Vagina (tissue), 2 donors: ENCODE measurements around the gene C19orf38. TPM values are rescaled to one million over a fixed set of nuclear protein-coding genes. Genes with fewer than 3 reads are reported as not detected.

Experiments
- DNase-seq, 2 donors: peaks; one replicate each; pipeline ENCODE4 v3.0.0-alpha.2; 2017; ENCODE audit errors: extremely low spot score in 2 of 2
- H3K27ac ChIP-seq: fragments of 200-600 bp; sonication (generic); one replicate; pipeline ENCODE4 v1.5.1; 2019
- H3K27me3 ChIP-seq: fragments of 200-600 bp; sonication (generic); one replicate; pipeline ENCODE4 v1.5.1; 2019
- H3K36me3 ChIP-seq, 2 donors: fragments of 200-600 bp; sonication (generic); one replicate each; pipeline ENCODE4 v1.5.1; 2017 to 2019
- H3K4me1 ChIP-seq: fragments of 200-600 bp; sonication (generic); one replicate; pipeline ENCODE4 v1.5.1; 2019
- H3K4me3 ChIP-seq, 2 donors: fragments of 200-600 bp; sonication (generic); 1 replicate in 1 of 2; 2 replicates in 1 of 2; pipeline ENCODE4 v1.5.1; 2016 to 2019
- H3K9me3 ChIP-seq: fragments of 200-600 bp; sonication (generic); one replicate; pipeline ENCODE4 v1.5.1; 2019
- POLR2A ChIP-seq, 2 donors: fragments of 450-650 bp; IDR thresholded peaks; one replicate each; pipeline ENCODE4 v1.6.1; 2017; ENCODE audit warnings: antibody characterized with exemption in 2 of 2, mild to moderate bottlenecking in 2 of 2, moderate library complexity in 2 of 2
- POLR2AphosphoS5 ChIP-seq, 2 donors: sonication (generic); formaldehyde crosslinking; IDR thresholded peaks; one replicate each; pipeline ENCODE4 v1.9.0; 2017; ENCODE audit warnings: antibody characterized with exemption in 2 of 2, mild to moderate bottlenecking in 2 of 2, low read depth in 1 of 2; ENCODE audit not compliant: insufficient read depth in 1 of 2
- intact Hi-C: fragments of 100-400 bp; cut with DNase I; formaldehyde crosslinking; loops from one replicate; pipeline ENCODE4 v1.15.1; 2023
- total RNA-seq: library from RNA; depleted of rRNA; stranded (reverse); fragments of >200 nt; gene quantifications from one replicate; pipeline ENCODE4 v1.2.3, GENCODE V29; 2016
- TF ChIP-seq, protein P1 (sequence below), 3 experiments: fragments of 450-650 bp in 2 of 3; fragments of 200-600 bp in 1 of 3; sonication (generic) in 1 of 3; IDR thresholded peaks; one replicate each; pipeline ENCODE4 v1.5.1; 2017 to 2019; ENCODE audit warnings: antibody characterized with exemption in 3 of 3, mild to moderate bottlenecking in 2 of 3, moderate library complexity in 2 of 3

Gene C19orf38
- total RNA-seq, 1 donor from 2014 or later = 2.5 TPM

DNA sequence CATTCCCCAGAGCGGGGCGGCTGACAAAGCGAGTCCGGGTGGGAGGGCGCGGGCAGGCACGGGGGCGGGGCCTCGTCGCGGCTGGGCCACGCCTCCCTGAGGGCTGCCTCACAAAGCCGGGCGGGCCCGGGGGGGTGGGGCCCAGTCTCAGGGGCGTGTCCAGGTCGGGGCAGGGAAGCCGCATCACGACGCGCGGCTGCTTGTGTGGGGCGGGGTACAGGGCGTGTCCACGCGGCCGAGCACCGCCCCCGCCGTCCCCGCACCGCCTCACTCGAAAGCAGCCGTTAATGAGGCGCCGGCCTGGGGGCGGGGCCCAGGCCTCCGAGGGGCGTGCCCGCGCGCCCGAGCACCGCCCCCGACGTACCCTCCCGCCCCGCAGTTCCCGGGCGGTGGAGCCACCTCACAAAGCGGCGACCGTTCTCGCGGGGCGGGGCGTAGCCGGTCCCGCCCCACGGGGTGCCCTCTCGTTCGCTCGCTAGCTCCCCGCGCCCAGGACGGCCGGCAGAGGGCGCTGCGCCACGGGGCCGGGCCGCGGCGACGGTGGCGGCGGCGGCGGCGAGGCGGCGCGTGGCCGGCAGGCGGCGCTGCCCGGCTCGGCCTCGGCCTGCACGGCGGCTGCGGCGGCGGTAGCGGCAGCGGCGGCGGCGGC lies 22.9 kb downstream of the C19orf38 start, which contains the start of gene CARM1:
Gene CARM1 (plus strand): TSS at position 599 of the 649 bp plus-strand sequence. CDS start 150 bp downstream, outside the sequence.
- Histone ChIP-seq H3K36me3 (no peaks in the 10 kb centered on the region), H3K27me3 (no peaks in the 10 kb centered on the region), H3K27ac (peak within 1 kb of the TSS; percentile 94), H3K4me3 (peak within 1 kb of the TSS; percentile 91 to 99), H3K9me3 (no peaks in the 10 kb centered on the region), H3K4me1 (peaks cover 37% of the 10 kb centered on the region)
- TF ChIP-seq, protein P1, sequence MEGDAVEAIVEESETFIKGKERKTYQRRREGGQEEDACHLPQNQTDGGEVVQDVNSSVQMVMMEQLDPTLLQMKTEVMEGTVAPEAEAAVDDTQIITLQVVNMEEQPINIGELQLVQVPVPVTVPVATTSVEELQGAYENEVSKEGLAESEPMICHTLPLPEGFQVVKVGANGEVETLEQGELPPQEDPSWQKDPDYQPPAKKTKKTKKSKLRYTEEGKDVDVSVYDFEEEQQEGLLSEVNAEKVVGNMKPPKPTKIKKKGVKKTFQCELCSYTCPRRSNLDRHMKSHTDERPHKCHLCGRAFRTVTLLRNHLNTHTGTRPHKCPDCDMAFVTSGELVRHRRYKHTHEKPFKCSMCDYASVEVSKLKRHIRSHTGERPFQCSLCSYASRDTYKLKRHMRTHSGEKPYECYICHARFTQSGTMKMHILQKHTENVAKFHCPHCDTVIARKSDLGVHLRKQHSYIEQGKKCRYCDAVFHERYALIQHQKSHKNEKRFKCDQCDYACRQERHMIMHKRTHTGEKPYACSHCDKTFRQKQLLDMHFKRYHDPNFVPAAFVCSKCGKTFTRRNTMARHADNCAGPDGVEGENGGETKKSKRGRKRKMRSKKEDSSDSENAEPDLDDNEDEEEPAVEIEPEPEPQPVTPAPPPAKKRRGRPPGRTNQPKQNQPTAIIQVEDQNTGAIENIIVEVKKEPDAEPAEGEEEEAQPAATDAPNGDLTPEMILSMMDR (IDR thresholded peaks at IDR 0.05) = peak; percentile 30 to 61 (median 42)
- TF ChIP-seq POLR2A (IDR thresholded peaks at IDR 0.05) = no peak
- intact Hi-C loops = loop anchor here (10.0 kb wide), 1 partner anchor 54 kb away; the partner anchor contains the start of genes TIMM29 and YIPF2
- DNase-seq = peak in 1 of 2 donors; percentile 98

DNA sequence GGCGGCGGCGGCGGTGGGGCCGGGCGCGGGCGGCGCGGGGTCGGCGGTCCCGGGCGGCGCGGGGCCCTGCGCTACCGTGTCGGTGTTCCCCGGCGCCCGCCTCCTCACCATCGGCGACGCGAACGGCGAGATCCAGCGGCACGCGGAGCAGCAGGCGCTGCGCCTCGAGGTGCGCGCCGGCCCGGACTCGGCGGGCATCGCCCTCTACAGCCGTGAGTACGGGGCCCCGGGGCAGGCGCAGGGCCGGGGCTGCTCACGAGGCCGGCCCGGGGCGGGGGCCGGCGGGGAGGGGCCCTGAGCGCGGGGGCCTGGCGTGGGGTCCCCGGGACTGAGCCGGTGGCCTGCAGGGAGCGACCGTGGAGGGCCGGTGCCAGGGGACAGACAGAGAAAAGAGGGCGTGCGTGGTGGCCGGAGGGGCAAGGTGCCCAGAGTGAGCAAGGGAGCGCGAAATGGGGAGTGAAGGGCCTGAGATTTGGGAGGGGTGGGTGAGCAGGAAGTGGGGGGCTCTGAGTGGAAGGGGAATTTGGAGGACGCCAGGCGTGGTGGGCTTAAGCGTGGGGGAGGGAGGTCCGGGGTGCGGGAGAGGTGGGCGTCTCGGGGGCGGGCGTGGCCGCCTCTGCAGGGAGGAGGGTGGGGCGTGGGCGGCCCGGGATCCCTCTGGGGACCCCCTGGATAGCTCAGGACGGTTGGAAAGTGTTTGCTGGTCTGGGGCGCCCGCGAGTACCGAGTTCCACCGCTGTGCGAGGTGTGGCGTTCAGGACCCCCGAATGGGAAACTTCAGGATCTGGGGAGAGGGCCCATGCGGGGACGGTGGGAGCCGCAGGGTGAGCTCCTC lies 23.7 kb downstream of the C19orf38 start:
- Histone ChIP-seq H3K27ac (peak overlapping the region; percentile 94), H3K27me3 (no peaks in the 10 kb centered on the region), H3K36me3 (no peaks in the 10 kb centered on the region), H3K9me3 (no peaks in the 10 kb centered on the region), H3K4me1 (peaks cover 45% of the 10 kb centered on the region), H3K4me3 (peak overlapping the region; percentile 91 to 99)
- TF ChIP-seq POLR2AphosphoS5 (IDR thresholded peaks at IDR 0.05; ENCODE audit: insufficient read depth in 1 of 2, low read depth in 1 of 2) (peak in 1 of 2 donors; percentile 13), POLR2A (IDR thresholded peaks at IDR 0.05) (no peak)
- intact Hi-C loops = loop anchor here (10.0 kb wide), 1 partner anchor 53 kb away; the partner anchor contains the start of genes TIMM29 and YIPF2
- no peak for DNase-seq

DNA sequence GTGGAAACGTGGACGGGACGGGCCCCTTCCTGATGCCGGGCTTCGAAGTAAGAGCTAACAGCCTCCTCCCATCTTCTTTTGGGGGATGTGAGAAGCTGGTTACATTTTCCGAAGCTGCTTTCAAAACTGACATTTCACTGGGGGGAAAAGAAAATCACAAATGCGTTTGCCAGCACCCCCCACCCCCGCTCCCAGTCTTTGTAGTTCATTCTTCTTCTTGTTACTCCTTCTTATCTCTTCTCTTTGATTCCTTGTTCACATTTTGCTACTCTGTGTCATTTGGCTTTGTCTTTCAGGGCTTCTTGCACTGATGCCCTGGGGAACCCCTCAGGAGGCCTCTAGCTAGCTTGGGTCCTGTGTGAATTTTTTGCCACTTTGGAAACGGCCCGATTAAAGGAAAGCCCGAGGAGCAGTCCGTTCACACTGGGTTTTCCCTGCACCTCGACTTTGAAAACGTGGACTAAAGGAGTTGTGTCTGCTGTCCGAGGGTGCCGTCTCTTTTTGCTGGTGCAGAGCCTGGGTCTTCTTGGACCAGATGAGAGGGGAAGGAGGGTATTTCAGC lies 24.4 kb downstream of the C19orf38 start:
- Histone ChIP-seq H3K4me3 (peak overlapping the region; percentile 91 to 99), H3K9me3 (no peaks in the 10 kb centered on the region), H3K27me3 (no peaks in the 10 kb centered on the region), H3K27ac (peak overlapping the region; percentile 94), H3K36me3 (no peaks in the 10 kb centered on the region), H3K4me1 (peaks cover 52% of the 10 kb centered on the region)
- DNase-seq = no peak
- TF ChIP-seq, protein P1 (IDR thresholded peaks at IDR 0.05) = no peak
- TF ChIP-seq POLR2A (IDR thresholded peaks at IDR 0.05) (no peak), POLR2AphosphoS5 (IDR thresholded peaks at IDR 0.05; ENCODE audit: insufficient read depth in 1 of 2, low read depth in 1 of 2) (no peak)
- intact Hi-C loops = loop anchor here (10.0 kb wide), 1 partner anchor 52 kb away; the partner anchor contains the start of genes TIMM29 and YIPF2

DNA sequence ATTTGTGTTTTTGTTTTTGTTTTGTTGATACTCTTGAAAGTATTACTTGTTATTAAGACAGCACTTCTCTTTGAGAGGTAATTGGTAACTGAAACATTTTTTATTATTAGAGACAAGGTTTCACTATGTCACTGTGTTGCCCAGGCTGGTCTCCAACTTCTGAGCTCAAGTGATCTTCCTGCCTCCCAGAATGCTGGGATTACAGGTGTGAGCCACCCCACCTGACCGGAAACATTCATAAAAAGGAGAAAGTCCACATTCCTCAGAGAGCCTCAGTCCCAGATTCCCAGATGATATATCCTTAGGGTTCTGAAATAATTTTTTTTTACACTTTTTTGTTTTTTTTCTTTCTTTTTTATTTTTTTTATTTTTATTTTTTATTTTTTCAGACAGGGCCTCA lies 25.8 kb downstream of the C19orf38 start:
- no peaks in the 10 kb centered on the region for H3K9me3 ChIP-seq
- H3K27ac ChIP-seq = no peak overlapping the region
- H3K27me3 ChIP-seq = no peaks in the 10 kb centered on the region
- peaks cover 66% of the 10 kb centered on the region for H3K4me1 ChIP-seq
- no peak overlapping the region for H3K4me3 ChIP-seq
- intact Hi-C loops = loop anchor here (10.0 kb wide), 1 partner anchor 51 kb away; the partner anchor contains the start of genes TIMM29 and YIPF2
- no peak for TF ChIP-seq POLR2A (IDR thresholded peaks at IDR 0.05)
- TF ChIP-seq, protein P1 (IDR thresholded peaks at IDR 0.05) = no peak
- no peak for TF ChIP-seq POLR2AphosphoS5 (IDR thresholded peaks at IDR 0.05; ENCODE audit: insufficient read depth in 1 of 2, low read depth in 1 of 2)
- no peak for DNase-seq
- H3K36me3 ChIP-seq = no peaks in the 10 kb centered on the region
